ENCODE measurements around the gene HTR6. TPM values are rescaled to one million over a fixed set of nuclear protein-coding genes. Genes with fewer than 3 reads are reported as not detected.

Gene HTR6
- total RNA-seq, 1 experiment from 2014 or later = 0.10 TPM

GRCh38 chr1:19730232-19730631 lies 65.6 kb downstream of the HTR6 start:
- intact Hi-C loops (cut with micrococcal nuclease; ENCODE audit: unreplicated experiment) = no loop called here
- ChIA-PET POLR2A (no interaction called here), CTCF (no interaction called here)
- Histone ChIP-seq H3K9me3 (ENCODE audit: control insufficient read depth, insufficient read depth, low read depth, low read length) (no peaks in the 10 kb centered on the region; the same call in 1 of the 2 replicates), H3K27me3 (ENCODE audit: control insufficient read depth, insufficient read depth, low read length) (no peaks in the 10 kb centered on the region), H3K36me3 (ENCODE audit: control insufficient read depth, insufficient read depth, low read length) (no peaks in the 10 kb centered on the region), H3K4me3 (ENCODE audit: low read depth in 2 of 2, low read length in 2 of 2) (no peak overlapping the region), H3K4me1 (ENCODE audit: control insufficient read depth, insufficient read depth, low read length) (no peaks in the 10 kb centered on the region), H3K27ac (ENCODE audit: low read length) (no peak overlapping the region)
- DNase-seq (ENCODE audit: low read depth, low spot score) (no peak), ATAC-seq (no peak)
- TF ChIP-seq REST (IDR thresholded peaks at IDR 0.05; ENCODE audit: insufficient read depth in 1 of 2, low read depth in 2 of 2, low read length in 1 of 2) = no peak
- TF ChIP-seq CTCF (IDR thresholded peaks at IDR 0.05) = no peak
- no peak for TF ChIP-seq POLR2AphosphoS5 (IDR thresholded peaks at IDR 0.05; ENCODE audit: low read depth, low read length)
- no peak for TF ChIP-seq SIN3A (IDR thresholded peaks at IDR 0.05; ENCODE audit: borderline replicate concordance, insufficient read depth, low read depth, low read length)
- no peak for TF ChIP-seq TCF7L2 (IDR thresholded peaks at IDR 0.05; ENCODE audit: low read depth, low read length)
- no TSS peak for BruUV-seq (replicated peaks)
- in situ Hi-C loops (cut with HindIII; ENCODE audit: low pct_unique_long_range_greater_than_20kb, low sequenced_read_pairs) = no loop called here

Other genes with a start within 250 kb of the HTR6 start
- gene CAPZB, start 179.3 kb upstream of the HTR6 start, total RNA-seq (2021; ENCODE audit: unreplicated experiment) = 491 TPM
- 191 TPM for gene NBL1, start 20.6 kb upstream of the HTR6 start, total RNA-seq (2021; ENCODE audit: unreplicated experiment)
- gene TMCO4, start 135.0 kb downstream of the HTR6 start, total RNA-seq (2021; ENCODE audit: unreplicated experiment) = 13.2 TPM
- not detected for gene RNF186, start 150.4 kb downstream of the HTR6 start, total RNA-seq (2021; ENCODE audit: unreplicated experiment)
- gene OTUD3, start 217.5 kb downstream of the HTR6 start, total RNA-seq (2021; ENCODE audit: unreplicated experiment) = 14.1 TPM

Measured in Panc1 (cell line).